Measurements from ENCODE around the gene CCDC9B.
A peak's percentile ranks its signal among the peaks of the same experiment; 100 is the strongest.

The CCDC9B gene

GRCh38 chr15:40340740-40341400 is at the start of gene CCDC9B:
Gene CCDC9B, minus strand, starts transcription at chr15:40340939. Its CDS starts 120 bp downstream, at chr15:40340819.
- DNase-seq = peak; percentile 70

GRCh38 chr15:40389824-40390595 is 49.3 kb upstream of the CCDC9B start:
- DNase-seq = no peak

GRCh38 chr15:40388941-40389823 is 48.4 kb upstream of the CCDC9B start:
- DNase-seq = no peak

- no peak for DNase-seq
Observed at GRCh38 chr15:40386480-40386879, 45.7 kb upstream of the CCDC9B start.

GRCh38 chr15:40382580-40383456 is 42.1 kb upstream of the CCDC9B start, which contains the start of gene KNSTRN:
Gene KNSTRN, plus strand, starts transcription at chr15:40382721. Its CDS starts 115 bp downstream, at chr15:40382836.
- peak; percentile 75 for DNase-seq

GRCh38 chr15:40381818-40382529 is 41.2 kb upstream of the CCDC9B start:
- no peak for DNase-seq

GRCh38 chr15:40380636-40381035 is 39.9 kb upstream of the CCDC9B start:
- no peak for DNase-seq

- DNase-seq = peak; percentile 56
Observed at GRCh38 chr15:40379853-40380252, 39.1 kb upstream of the CCDC9B start.

GRCh38 chr15:40379374-40379773 is 38.6 kb upstream of the CCDC9B start:
- no peak for DNase-seq

GRCh38 chr15:40377606-40378005 is 36.9 kb upstream of the CCDC9B start:
- no peak for DNase-seq

GRCh38 chr15:40372981-40373380 is 32.2 kb upstream of the CCDC9B start:
- DNase-seq = no peak

GRCh38 chr15:40369971-40370370 is 29.2 kb upstream of the CCDC9B start:
- no peak for DNase-seq

GRCh38 chr15:40369474-40369869 is 28.7 kb upstream of the CCDC9B start:
- DNase-seq = no peak

GRCh38 chr15:40368719-40369473 is 28.2 kb upstream of the CCDC9B start:
- DNase-seq = no peak

- peak; percentile 76 for DNase-seq
Observed at GRCh38 chr15:40367686-40368611, 27.2 kb upstream of the CCDC9B start.

- DNase-seq = no peak
Observed at GRCh38 chr15:40367371-40367685, 26.6 kb upstream of the CCDC9B start.

- DNase-seq = peak; percentile 85
Observed at GRCh38 chr15:40366457-40367370, 26.0 kb upstream of the CCDC9B start.

GRCh38 chr15:40365624-40366456 is 25.1 kb upstream of the CCDC9B start:
- no peak for DNase-seq
